HG03442 (cell line): Measurements from ENCODE around the gene VTI1A.

Source experiments
- ATAC-seq: cut with Tn5 transposase; IDR thresholded peaks from one replicate; pipeline ENCODE4 v1.9.1; 2021; ENCODE audit warnings: mild to moderate bottlenecking, moderate library complexity; ENCODE audit not compliant: unreplicated experiment

VTI1A gene

GRCh38 chr10:112628951-112629609, 182.1 kb downstream of the VTI1A start:
- no peak for ATAC-seq

- ATAC-seq = no peak
Measured at GRCh38 chr10:112631501-112632400, 184.7 kb downstream of the VTI1A start.

- ATAC-seq = no peak
Measured at GRCh38 chr10:112634096-112634830, 187.2 kb downstream of the VTI1A start.

- ATAC-seq = no peak
Measured at GRCh38 chr10:112637901-112638300, 190.9 kb downstream of the VTI1A start.

GRCh38 chr10:112639298-112639697, 192.3 kb downstream of the VTI1A start:
- ATAC-seq = no peak

GRCh38 chr10:112640638-112641037, 193.6 kb downstream of the VTI1A start:
- ATAC-seq = no peak

GRCh38 chr10:112643600-112644264, 196.7 kb downstream of the VTI1A start:
- ATAC-seq = no peak

GRCh38 chr10:112644265-112644645, 197.2 kb downstream of the VTI1A start:
- ATAC-seq = no peak

- no peak for ATAC-seq
Measured at GRCh38 chr10:112649006-112649821, 202.2 kb downstream of the VTI1A start.

- no peak for ATAC-seq
Measured at GRCh38 chr10:112649822-112650152, 202.8 kb downstream of the VTI1A start.

- no peak for ATAC-seq
Measured at GRCh38 chr10:112650588-112651030, 203.6 kb downstream of the VTI1A start.

GRCh38 chr10:112653215-112653614, 206.2 kb downstream of the VTI1A start:
- no peak for ATAC-seq

GRCh38 chr10:112653851-112654250, 206.8 kb downstream of the VTI1A start:
- ATAC-seq = no peak

GRCh38 chr10:112654794-112655193, 207.8 kb downstream of the VTI1A start:
- no peak for ATAC-seq

- ATAC-seq = no peak
Measured at GRCh38 chr10:112655722-112656121, 208.7 kb downstream of the VTI1A start.

- no peak for ATAC-seq
Measured at GRCh38 chr10:112658465-112658864, 211.4 kb downstream of the VTI1A start.

GRCh38 chr10:112658900-112659638, 212.1 kb downstream of the VTI1A start:
- no peak for ATAC-seq

GRCh38 chr10:112663234-112664125, 216.5 kb downstream of the VTI1A start:
- no peak for ATAC-seq

- ATAC-seq = no peak
Measured at GRCh38 chr10:112666094-112666493, 219.1 kb downstream of the VTI1A start.
